ENCODE results near the gene HOXA11. TPM values are rescaled to one million over a fixed set of nuclear protein-coding genes. Genes with fewer than 3 reads are reported as not detected.

The HOXA11 gene
- total RNA-seq, 1 experiment from 2014 or later: not detected

GRCh38 chr7:27145165-27145913 lies 39.7 kb downstream of the HOXA11 start:
- Histone ChIP-seq H4K20me1 (ENCODE audit: control insufficient read depth, insufficient read depth, insufficient read length) (no peaks in the 10 kb centered on the region), H3K9ac (ENCODE audit: extremely low read depth, insufficient read length, low read length) (no peak overlapping the region), H2BK5ac (ENCODE audit: insufficient read length, low read length) (no peak overlapping the region), H4K5ac (ENCODE audit: insufficient read length, low read depth, low read length) (no peak overlapping the region), H3K14ac (ENCODE audit: insufficient read depth, low read length) (no peak overlapping the region), H3K4me1 (ENCODE audit: insufficient read depth, low read length) (no peaks in the 10 kb centered on the region), H3K9me3 (ENCODE audit: control insufficient read depth, low read depth, low read length) (no peaks in the 10 kb centered on the region), H3K4ac (ENCODE audit: low read depth, low read length) (no peak overlapping the region), H3T11ph (ENCODE audit: low read length) (no peak overlapping the region), H3K27ac (ENCODE audit: insufficient read length, low read depth, low read length) (no peak overlapping the region), H3K79me2 (ENCODE audit: insufficient read depth, low read length) (no peaks in the 10 kb centered on the region), H3K56ac (ENCODE audit: insufficient read length, low read depth, low read length) (no peak overlapping the region), H2BK20ac (ENCODE audit: low read depth, low read length, poor library complexity, severe bottlenecking) (no peak overlapping the region), H2AFZ (ENCODE audit: low read length) (no peak overlapping the region), H2BK15ac (ENCODE audit: low read depth, low read length) (no peak overlapping the region), H3K18ac (ENCODE audit: insufficient read length, low read depth, low read length) (no peak overlapping the region), H3K23me2 (ENCODE audit: insufficient read length, low read depth, low read length, poor library complexity, severe bottlenecking) (peaks cover 14% of the 10 kb centered on the region), H4K91ac (ENCODE audit: insufficient read length, low read depth, low read length) (no peak overlapping the region), H2AK5ac (ENCODE audit: insufficient read length, low read length) (no peak overlapping the region), H3K27me3 (ENCODE audit: insufficient read depth, low read length) (peaks cover 96% of the 10 kb centered on the region), H3K23ac (ENCODE audit: insufficient read length, low read depth, low read length) (no peak overlapping the region), H3K4me2 (ENCODE audit: insufficient read depth, insufficient read length, low read length) (no peak overlapping the region), H2BK120ac (ENCODE audit: low read depth, low read length, poor library complexity, severe bottlenecking) (no peak overlapping the region), H4K8ac (replicated peaks; ENCODE audit: insufficient read length, low read depth, low read length) (no peak overlapping the region), H2BK12ac (ENCODE audit: insufficient read length, low read depth, low read length) (no peak overlapping the region), H3K79me1 (ENCODE audit: insufficient read depth, low read depth, low read length, poor library complexity, severe bottlenecking) (no peaks in the 10 kb centered on the region)
- WGBS (ENCODE audit: extremely low coverage, insufficient read length, low lambda C conversion rate): no CpG with 5 or more reads among the region's 47 CpGs
- DNase-seq: no peak
- peaks cover 100% of the 10 kb centered on the region for H3K27me3 Mint-ChIP-seq (ENCODE audit: low read depth)
- no peak overlapping the region for H3K27ac Mint-ChIP-seq
- H3K9me3 Mint-ChIP-seq: peaks cover 19 to 28% of the 10 kb centered on the region in 2 experiments
- H3K4me3 Mint-ChIP-seq: no peak overlapping the region
- no peak for TF ChIP-seq CTCF (conservative IDR thresholded peaks at IDR 0.05)
- no peaks in the 10 kb centered on the region; a peak in 3 of 7 replicates for H3K36me3 Mint-ChIP-seq (ENCODE audit: insufficient read depth in 1 of 3, low read depth in 3 of 3)
- H3K4me1 Mint-ChIP-seq: peaks cover 5 to 23% of the 10 kb centered on the region in 2 experiments

Data from H9 (cell line).